Activated naive CD8-positive, alpha-beta T cell treated with anti-CD3 and anti-CD28 coated beads for 36 hours (primary cell): ENCODE results near the gene CCBE1. TPM values are rescaled to one million over a fixed set of nuclear protein-coding genes. Genes with fewer than 3 reads are reported as not detected.

ENCODE experiments used
- DNase-seq: peaks from one replicate; pipeline ENCODE4 v3.0.0; 2021
- H3K27ac Mint-ChIP-seq: one replicate; pipeline ENCODE4 v1.8.0; 2022; ENCODE audit warnings: mild to moderate bottlenecking, moderate library complexity, mixed read lengths
- H3K27me3 Mint-ChIP-seq: one replicate; pipeline ENCODE4 v1.8.0; 2022; ENCODE audit warnings: mild to moderate bottlenecking, mixed read lengths
- H3K36me3 Mint-ChIP-seq: one replicate; pipeline ENCODE4 v1.8.0; 2021; ENCODE audit warnings: mild to moderate bottlenecking, mixed read lengths
- H3K4me1 Mint-ChIP-seq: one replicate; pipeline ENCODE4 v1.8.0; 2021; ENCODE audit warnings: mixed read lengths
- H3K4me3 Mint-ChIP-seq: one replicate; pipeline ENCODE4 v1.8.0; 2022; ENCODE audit warnings: mild to moderate bottlenecking, moderate library complexity, mixed read lengths
- H3K9me3 Mint-ChIP-seq: one replicate; pipeline ENCODE4 v1.8.0; 2022; ENCODE audit warnings: mixed read lengths
- total RNA-seq, 2 experiments: library from RNA; stranded (reverse); gene quantifications; one replicate each; pipeline ENCODE4 v1.2.3, GENCODE V29; 2021

The CCBE1 gene
- total RNA-seq, 2 experiments from 2014 or later = not detected

DNA sequence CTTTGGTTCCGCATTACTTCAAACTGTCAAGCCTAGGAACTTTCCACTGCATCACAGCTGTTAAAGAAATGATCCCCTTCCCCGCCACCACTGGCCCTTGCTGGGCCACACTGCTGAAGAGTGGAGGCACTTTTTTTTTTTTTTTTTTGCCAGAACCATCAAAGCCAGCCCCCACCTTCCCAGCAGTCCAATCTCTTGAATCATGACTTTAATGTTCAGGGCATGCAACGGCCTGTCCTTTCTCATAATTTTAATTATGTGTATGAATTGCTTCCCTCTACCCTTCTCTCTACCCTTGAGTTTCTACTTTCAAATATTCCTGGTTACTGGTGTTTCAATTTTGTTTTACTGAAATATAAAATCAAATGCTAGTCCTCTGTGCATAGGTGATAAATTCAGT lies 236.1 kb downstream of the CCBE1 start:
- no peak overlapping the region for H3K4me3 Mint-ChIP-seq
- H3K9me3 Mint-ChIP-seq = no peaks in the 10 kb centered on the region
- no peak for DNase-seq

DNA sequence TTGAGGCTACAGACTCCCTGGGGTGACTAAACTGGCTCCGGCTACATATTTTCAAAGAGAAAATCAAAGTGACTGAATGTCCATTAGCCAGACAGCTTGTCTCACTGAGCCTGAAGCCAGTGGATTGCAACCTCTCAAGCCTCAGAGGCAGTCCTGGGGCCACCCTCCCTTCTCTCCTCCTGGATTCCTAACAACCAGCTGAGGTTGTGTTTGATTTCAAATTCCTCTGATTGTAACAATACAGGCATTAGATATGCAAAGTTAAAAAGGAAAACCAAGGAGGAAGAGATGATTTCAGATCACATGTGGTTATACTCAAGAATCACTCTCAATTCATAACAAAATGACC lies 237.2 kb downstream of the CCBE1 start:
- no peaks in the 10 kb centered on the region for H3K4me1 Mint-ChIP-seq
- H3K36me3 Mint-ChIP-seq = no peaks in the 10 kb centered on the region
- H3K27ac Mint-ChIP-seq = no peak overlapping the region
- DNase-seq = no peak
- H3K9me3 Mint-ChIP-seq = no peaks in the 10 kb centered on the region
- H3K27me3 Mint-ChIP-seq = peaks cover under 1% of the 10 kb centered on the region
- H3K4me3 Mint-ChIP-seq = no peak overlapping the region

More for the DNA sequence above, 236.1 kb downstream of the CCBE1 start:
- no peaks in the 10 kb centered on the region for H3K4me1 Mint-ChIP-seq
- no peaks in the 10 kb centered on the region for H3K36me3 Mint-ChIP-seq
- no peak overlapping the region for H3K27ac Mint-ChIP-seq
- peaks cover 4% of the 10 kb centered on the region for H3K27me3 Mint-ChIP-seq

DNA sequence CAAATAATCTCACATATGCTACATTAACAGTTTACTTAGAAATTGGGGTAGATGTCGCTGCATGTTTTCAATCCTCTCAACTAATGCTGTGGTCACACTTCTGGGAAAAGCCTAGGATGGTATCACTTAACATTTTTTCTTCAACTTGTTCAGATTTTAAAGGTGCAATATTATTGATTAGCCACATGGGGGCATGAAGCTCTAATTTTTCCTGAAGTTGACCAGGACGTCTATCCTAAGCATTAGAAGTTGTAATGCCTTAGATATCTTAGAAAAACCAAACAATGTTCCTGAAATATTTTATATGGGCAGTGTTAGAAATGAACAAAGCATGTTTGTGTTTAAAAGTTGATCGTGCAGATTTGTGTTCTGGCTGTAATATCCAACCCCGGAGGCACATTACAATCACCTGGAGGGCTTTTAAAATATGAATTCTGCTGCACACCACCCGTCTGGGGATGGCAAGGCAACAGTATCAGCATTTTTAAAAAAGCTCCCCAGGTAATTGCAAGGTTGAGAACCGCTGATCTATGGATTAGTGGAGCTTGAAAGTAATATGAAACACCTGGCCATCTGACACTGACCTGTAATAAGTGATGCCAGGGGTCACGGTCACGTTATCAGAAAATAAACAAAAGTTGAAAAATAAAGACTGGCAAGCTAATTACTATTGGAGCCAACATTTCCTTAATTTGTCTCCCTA lies 237.7 kb downstream of the CCBE1 start:
- no peak for DNase-seq
- H3K27me3 Mint-ChIP-seq = no peaks in the 10 kb centered on the region

DNA sequence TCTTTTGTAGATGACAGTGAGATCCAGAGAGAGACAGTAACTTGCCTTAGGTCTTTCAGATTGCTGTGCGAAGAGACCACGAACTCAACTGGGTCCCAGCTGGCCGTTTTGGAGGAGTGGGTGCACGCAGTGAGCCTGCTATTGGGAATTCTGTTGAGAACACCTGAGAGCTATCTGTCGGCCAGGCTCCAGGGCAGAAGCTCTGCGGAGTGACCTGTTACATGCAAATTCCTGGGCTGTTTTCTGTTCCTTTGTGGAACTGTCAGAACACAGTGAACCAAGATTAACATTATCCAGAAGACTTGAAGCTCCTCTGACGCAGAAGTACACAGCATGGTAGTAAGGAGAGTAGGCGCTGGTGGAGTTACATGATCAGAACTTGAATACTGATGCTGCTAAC lies 238.6 kb downstream of the CCBE1 start:
- no peak for DNase-seq
- Mint-ChIP-seq H3K9me3 (no peaks in the 10 kb centered on the region), H3K4me3 (no peak overlapping the region), H3K27me3 (no peaks in the 10 kb centered on the region), H3K36me3 (no peaks in the 10 kb centered on the region), H3K4me1 (no peaks in the 10 kb centered on the region), H3K27ac (no peak overlapping the region)

More for the DNA sequence above, 237.7 kb downstream of the CCBE1 start:
- H3K9me3 Mint-ChIP-seq = no peaks in the 10 kb centered on the region
- H3K36me3 Mint-ChIP-seq = no peaks in the 10 kb centered on the region
- H3K4me1 Mint-ChIP-seq = no peaks in the 10 kb centered on the region
- no peak overlapping the region for H3K4me3 Mint-ChIP-seq
- H3K27ac Mint-ChIP-seq = no peak overlapping the region

DNA sequence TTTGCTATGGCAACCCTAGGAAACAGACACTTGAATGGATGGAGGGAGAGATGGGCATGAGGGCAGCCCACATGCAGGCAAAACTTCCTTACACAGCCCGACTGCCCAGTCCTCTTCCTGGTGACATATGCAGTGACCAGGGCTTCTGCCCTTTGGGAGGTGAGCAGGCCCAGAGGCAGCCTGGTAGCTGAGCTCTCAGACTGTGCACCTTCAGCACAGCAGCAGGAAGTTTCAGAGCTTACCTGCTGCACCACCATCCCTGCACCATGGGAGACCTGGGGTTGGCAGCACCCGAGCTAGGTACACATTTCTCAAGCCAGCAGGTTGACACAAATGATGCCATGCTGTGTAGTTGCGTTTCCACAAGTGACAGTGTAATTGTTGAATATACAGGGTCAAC lies 240.6 kb downstream of the CCBE1 start:
- no peak overlapping the region for H3K27ac Mint-ChIP-seq
- no peaks in the 10 kb centered on the region for H3K27me3 Mint-ChIP-seq
- H3K4me1 Mint-ChIP-seq = no peaks in the 10 kb centered on the region
- no peak overlapping the region for H3K4me3 Mint-ChIP-seq
- H3K9me3 Mint-ChIP-seq = no peaks in the 10 kb centered on the region
- no peak for DNase-seq
- H3K36me3 Mint-ChIP-seq = no peaks in the 10 kb centered on the region

DNA sequence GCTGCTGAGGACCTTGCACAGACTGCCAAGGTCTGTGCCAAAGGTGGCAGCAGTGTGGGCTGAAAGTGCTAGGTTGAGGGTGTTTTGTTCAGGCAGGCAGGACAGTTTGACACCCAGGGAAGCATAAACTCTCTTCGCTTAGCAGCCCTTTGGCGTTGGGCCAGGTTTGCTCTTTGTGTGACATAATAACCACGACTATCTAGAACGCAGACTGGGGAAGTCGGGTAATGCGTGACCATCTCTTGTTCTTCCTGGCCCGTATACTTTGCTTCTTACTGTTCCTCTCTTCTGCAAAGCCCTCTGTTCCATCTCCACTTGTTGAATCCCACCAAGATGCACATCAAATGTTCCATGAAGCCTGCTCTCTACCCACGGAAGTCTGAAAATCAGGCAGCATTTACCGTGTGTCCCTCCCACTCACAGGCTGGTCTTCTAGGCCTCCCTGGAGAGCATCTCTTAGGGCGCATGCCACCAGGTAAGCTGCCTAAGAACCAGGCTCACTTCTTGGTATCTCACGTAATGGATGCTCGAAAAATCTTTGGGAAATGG lies 241.4 kb downstream of the CCBE1 start:
- H3K4me1 Mint-ChIP-seq = no peaks in the 10 kb centered on the region
- H3K36me3 Mint-ChIP-seq = no peaks in the 10 kb centered on the region

DNA sequence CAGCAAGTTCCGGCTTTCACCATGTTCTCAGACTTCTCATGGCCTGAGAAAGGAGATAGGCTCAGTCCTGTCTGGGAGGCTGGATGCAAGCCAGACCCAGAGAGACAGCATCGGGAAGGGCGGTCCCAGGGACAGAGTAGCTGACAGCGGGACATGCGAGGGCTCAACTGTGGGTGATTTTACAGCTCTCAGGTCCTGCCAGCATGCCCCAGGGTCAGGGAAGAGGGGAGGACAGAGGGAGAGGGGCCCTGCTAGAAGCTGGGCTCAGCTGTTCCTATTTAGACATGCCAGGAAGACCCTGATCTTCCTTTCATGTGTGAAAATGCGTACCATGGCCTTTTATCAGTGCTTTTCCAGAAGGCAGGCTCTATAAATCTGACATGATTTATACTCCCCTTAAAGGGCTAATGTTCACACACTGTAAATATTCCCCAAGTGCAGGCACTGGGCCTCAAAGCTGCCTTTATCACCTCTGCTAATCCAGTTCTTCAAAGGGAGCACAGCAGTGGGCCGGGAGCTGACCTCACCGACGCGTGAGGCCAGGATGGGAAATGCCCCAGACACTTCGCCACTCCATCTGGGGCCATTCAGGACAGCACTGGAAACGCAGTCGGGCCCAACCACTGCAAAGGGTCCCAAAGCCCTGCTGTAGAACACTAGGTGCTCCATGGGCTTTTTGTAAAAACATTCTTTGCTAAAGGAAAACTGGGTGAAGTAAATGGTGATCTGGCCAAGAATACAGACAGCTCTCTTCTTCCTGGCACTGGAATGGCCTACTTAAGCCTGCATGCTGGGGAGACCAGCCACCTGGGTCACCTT lies 242.1 kb downstream of the CCBE1 start:
- no peak overlapping the region for H3K4me3 Mint-ChIP-seq
- no peaks in the 10 kb centered on the region for H3K4me1 Mint-ChIP-seq
- H3K9me3 Mint-ChIP-seq = no peaks in the 10 kb centered on the region
- no peaks in the 10 kb centered on the region for H3K27me3 Mint-ChIP-seq
- H3K36me3 Mint-ChIP-seq = no peaks in the 10 kb centered on the region
- DNase-seq = no peak
- no peak overlapping the region for H3K27ac Mint-ChIP-seq

More for the DNA sequence above, 241.4 kb downstream of the CCBE1 start:
- Mint-ChIP-seq H3K9me3 (no peaks in the 10 kb centered on the region), H3K4me3 (no peak overlapping the region), H3K27ac (no peak overlapping the region), H3K27me3 (no peaks in the 10 kb centered on the region)
- DNase-seq = no peak

DNA sequence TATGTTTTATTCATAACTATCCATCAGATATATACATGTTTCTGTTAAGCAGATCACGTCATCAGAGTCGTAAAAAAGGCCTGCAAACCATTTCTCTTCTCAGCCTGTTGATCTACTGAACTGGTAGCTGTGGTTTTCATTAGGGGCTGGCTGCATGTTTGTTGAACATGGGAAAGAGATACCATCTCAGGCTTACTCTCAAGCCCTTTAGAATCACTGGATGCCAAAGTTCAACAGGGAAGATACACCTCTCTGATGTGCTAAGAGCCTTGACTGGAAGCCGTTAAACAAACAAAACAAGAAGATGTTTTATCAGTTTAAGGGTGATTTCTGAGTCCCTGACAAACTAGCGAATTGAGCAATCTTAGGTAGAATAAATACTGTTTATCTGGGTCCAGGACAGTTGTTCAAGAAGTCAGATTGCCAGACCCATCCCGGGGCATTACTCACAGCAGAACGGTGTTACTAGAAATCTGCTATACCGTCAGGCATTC lies 243.7 kb downstream of the CCBE1 start:
- Mint-ChIP-seq H3K4me3 (no peak overlapping the region), H3K27ac (no peak overlapping the region), H3K4me1 (no peaks in the 10 kb centered on the region), H3K27me3 (no peaks in the 10 kb centered on the region), H3K9me3 (no peaks in the 10 kb centered on the region), H3K36me3 (no peaks in the 10 kb centered on the region)
- DNase-seq = no peak

DNA sequence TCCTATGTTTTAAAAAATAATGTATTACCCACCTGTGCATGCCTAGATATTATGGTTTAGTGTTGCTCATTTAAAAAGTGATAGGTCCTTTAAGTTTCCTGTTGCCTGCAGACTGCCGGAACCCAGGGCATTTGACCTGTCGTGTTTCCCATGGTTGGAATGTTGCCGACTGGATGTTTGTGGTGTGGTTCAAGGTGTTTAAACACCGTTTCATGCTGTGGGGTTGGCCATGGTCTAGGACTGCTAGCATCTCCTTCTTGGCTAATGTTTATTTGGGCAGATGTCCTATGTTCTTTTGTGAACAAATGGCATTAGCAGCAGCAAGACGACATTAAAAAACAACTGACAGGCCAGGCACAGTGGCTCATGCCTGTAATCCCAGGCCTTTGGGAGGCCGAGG lies 245.3 kb downstream of the CCBE1 start:
- H3K9me3 Mint-ChIP-seq = no peaks in the 10 kb centered on the region
- H3K4me3 Mint-ChIP-seq = no peak overlapping the region
- no peaks in the 10 kb centered on the region for H3K27me3 Mint-ChIP-seq
- no peak for DNase-seq
- H3K36me3 Mint-ChIP-seq = no peaks in the 10 kb centered on the region
- no peak overlapping the region for H3K27ac Mint-ChIP-seq
- H3K4me1 Mint-ChIP-seq = no peaks in the 10 kb centered on the region

DNA sequence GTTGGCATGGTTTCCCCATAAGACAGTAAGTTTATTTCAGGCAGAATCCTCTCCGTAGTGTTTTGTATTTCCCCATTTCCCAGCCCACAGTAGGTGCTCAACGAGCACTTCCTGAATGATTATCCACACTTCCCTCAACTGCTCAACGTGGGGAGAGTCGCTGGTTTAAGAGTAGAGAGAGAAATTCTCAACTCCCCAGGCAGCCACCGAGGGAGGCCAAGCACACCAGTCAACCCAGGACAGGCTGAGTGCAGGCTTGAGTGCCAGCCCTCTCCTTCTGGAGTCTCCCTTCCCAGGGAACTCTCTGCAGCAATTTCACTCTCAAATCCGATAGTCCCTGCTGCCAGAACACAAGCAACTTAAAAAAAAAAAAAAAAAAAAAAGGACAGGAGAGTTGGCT lies 246.2 kb downstream of the CCBE1 start:
- H3K9me3 Mint-ChIP-seq = no peaks in the 10 kb centered on the region
- no peaks in the 10 kb centered on the region for H3K27me3 Mint-ChIP-seq
- DNase-seq = no peak
- no peak overlapping the region for H3K4me3 Mint-ChIP-seq
- H3K27ac Mint-ChIP-seq = no peak overlapping the region
- H3K4me1 Mint-ChIP-seq = no peaks in the 10 kb centered on the region
- no peaks in the 10 kb centered on the region for H3K36me3 Mint-ChIP-seq

DNA sequence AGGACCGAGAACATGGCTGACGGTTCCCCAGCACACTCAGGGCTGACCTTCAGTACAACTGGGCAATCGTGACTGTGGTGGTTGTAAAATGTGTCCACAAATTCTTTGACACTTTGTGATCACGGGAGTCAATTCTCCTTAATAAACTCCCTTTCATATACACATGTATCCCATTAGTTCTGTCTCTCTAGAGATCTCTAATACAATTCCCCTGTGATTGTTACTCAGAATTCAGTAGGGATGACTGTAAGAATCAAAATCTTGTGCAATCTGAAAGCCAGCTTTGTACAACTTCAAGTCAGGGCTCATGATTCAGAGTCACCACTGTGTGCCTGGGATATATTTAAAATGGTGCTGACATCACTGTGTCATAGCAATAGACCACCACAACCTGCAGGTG lies 248.7 kb downstream of the CCBE1 start:
- H3K27ac Mint-ChIP-seq = no peak overlapping the region
- no peaks in the 10 kb centered on the region for H3K9me3 Mint-ChIP-seq
- no peaks in the 10 kb centered on the region for H3K4me1 Mint-ChIP-seq
- no peaks in the 10 kb centered on the region for H3K27me3 Mint-ChIP-seq
- H3K4me3 Mint-ChIP-seq = no peak overlapping the region
- DNase-seq = no peak
- no peaks in the 10 kb centered on the region for H3K36me3 Mint-ChIP-seq

DNA sequence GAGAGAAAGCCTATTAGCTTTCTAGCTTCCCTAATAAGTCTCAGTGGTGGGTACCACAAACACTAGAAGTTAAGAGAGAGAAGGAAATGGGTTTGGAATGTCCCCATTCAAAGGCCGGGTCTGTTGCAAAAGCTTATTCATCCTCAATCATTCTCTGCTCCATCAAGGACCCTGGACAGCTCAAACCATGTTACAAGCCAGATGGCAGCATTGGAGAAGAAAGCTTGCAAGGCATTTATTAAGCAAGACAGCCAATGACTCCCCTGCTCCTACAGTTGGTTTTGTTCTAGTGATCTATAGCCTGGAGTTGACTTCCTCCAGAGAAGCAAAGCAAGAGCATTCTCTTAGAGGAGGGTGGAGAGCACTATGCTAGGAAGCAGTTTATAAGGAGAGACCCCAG lies 251.2 kb downstream of the CCBE1 start:
- DNase-seq = no peak
- Mint-ChIP-seq H3K27me3 (no peaks in the 10 kb centered on the region), H3K4me1 (no peaks in the 10 kb centered on the region), H3K9me3 (no peaks in the 10 kb centered on the region), H3K27ac (no peak overlapping the region), H3K4me3 (no peak overlapping the region), H3K36me3 (no peaks in the 10 kb centered on the region)

DNA sequence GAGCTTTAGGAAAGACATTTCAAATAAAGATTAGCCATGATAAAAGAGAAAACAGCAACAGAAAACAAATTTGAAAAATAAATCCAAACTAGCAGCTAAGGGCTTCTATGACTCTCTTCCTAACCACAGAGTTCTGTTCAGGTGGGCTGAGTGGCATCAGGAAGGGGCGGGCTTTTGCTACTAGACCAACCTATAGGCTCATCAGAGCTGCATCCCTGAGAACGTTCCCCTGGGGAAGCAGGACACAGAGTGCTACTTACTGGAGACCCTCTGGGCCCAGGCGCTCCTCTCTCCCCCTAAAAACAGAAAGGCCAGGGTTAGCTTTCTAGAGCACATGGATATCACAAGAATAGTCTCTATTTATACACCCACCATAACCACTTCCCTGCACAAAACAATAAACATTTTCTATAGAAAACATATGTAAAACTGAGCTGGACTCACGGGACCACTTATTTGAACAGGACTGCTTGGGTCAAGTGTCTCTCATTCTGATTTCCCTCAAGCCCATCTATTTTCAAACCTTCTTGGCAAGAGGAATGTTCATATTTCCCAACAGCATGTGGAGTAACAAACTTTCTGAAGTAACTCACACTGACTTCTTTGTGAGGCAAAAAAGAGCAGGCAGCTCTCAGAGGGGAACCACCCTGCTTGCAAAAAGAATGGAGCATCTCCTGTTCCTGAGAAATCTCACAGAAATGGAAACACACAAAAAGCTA lies 259.2 kb downstream of the CCBE1 start:
- H3K9me3 Mint-ChIP-seq = no peaks in the 10 kb centered on the region
- no peaks in the 10 kb centered on the region for H3K4me1 Mint-ChIP-seq
- no peaks in the 10 kb centered on the region for H3K27me3 Mint-ChIP-seq
- H3K4me3 Mint-ChIP-seq = no peak overlapping the region
- no peaks in the 10 kb centered on the region for H3K36me3 Mint-ChIP-seq
- no peak for DNase-seq
- no peak overlapping the region for H3K27ac Mint-ChIP-seq

DNA sequence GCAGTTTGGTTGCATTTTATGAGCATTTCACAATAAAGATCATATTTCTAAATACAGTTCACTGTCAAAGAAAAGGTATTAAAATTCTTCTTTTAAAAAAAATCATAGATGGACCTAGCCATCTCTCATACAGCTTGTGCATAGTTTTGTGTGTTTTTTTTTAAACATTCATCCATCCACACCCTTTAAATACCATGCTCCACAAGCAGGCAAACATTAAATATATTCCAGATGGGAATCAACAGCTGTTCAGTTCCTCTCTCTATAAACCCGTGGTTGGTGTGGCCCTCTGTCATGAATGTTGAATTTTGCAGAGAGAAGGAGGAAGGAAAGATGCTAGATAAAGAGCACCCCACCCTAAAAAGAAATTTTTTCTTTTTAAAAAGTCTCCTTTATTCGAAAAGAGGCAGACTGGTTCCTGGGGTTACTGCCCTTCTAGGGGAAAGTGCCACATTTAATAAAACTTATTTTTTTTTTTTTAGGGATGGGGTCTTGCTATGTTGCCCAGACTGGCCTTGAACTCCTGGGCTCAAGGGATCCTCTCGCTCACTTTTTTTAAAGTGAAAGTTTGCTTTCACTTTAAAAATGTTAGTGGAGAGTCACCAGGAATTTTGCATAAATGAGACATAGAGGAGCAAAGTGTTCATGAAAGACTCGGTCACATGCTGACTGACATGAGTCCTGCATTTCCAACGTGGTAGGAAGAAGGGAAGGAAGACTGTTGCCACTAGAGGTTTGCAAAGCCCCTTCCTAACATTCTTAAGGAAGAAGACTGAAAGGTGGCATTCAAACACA lies 264.2 kb downstream of the CCBE1 start:
- Mint-ChIP-seq H3K36me3 (no peaks in the 10 kb centered on the region), H3K9me3 (no peaks in the 10 kb centered on the region), H3K4me3 (no peak overlapping the region), H3K27ac (no peak overlapping the region), H3K4me1 (no peaks in the 10 kb centered on the region), H3K27me3 (no peaks in the 10 kb centered on the region)
- no peak for DNase-seq
